ENCODE results near the gene MORN5.

The MORN5 gene

DNA sequence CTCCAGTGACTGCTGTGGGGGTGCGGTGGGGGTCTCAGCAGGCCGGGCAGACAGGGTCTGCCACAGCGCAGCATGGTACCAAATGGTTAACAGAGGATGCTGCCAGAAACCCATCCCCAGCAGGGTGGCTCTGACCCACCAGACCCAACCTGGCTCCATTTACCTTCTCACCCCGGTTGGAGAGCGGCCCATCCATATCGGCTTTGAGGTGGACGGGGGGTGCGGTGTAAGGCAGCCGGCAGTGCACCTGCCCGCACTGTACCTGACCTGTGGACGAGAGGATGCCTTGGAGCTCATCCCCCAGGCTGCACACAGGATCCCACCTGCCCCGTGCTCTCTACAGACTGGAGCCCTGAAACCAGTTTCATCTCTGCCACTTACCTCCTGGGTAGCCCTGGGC, 49.7 kb downstream of the MORN5 start:
- no peak for DNase-seq
- TF ChIP-seq, protein P1, sequence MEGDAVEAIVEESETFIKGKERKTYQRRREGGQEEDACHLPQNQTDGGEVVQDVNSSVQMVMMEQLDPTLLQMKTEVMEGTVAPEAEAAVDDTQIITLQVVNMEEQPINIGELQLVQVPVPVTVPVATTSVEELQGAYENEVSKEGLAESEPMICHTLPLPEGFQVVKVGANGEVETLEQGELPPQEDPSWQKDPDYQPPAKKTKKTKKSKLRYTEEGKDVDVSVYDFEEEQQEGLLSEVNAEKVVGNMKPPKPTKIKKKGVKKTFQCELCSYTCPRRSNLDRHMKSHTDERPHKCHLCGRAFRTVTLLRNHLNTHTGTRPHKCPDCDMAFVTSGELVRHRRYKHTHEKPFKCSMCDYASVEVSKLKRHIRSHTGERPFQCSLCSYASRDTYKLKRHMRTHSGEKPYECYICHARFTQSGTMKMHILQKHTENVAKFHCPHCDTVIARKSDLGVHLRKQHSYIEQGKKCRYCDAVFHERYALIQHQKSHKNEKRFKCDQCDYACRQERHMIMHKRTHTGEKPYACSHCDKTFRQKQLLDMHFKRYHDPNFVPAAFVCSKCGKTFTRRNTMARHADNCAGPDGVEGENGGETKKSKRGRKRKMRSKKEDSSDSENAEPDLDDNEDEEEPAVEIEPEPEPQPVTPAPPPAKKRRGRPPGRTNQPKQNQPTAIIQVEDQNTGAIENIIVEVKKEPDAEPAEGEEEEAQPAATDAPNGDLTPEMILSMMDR (IDR thresholded peaks at IDR 0.05; ENCODE audit: low read depth, low read length): no peak
- no peak overlapping the region for H3K4me3 ChIP-seq (ENCODE audit: low read depth, low read length)
- no peaks in the 10 kb centered on the region for H3K36me3 ChIP-seq
- no peak overlapping the region for H3K27ac ChIP-seq
- H3K27me3 ChIP-seq (ENCODE audit: insufficient read depth, low read depth, severe bottlenecking): peaks cover 43% of the 10 kb centered on the region
- H3K9me3 ChIP-seq (ENCODE audit: severe bottlenecking): peaks cover 3% of the 10 kb centered on the region

DNA sequence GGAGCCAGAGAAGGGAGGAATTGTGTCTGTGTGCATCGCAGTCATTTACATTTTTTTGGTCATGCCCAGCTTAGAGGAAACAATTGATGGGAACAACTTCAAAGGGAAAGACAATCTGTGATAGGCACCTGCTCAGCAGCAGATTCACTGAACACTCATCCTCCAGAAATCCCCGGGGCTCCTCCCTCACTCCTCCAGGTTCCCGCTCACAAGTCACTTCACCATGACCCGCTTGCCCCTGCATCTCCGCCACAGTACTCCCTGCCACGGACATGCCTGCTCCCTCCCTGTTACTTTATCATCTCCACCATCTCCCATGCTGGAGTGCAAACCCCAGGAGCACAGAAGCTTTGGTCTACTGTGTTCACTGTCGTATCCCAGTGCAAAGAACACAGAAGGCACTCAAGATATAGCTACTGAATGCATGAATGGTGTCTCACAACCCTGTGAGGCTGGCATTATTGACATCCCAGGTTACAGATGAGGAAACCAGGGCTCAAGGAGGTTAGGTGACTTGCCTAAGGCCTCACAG, 52.8 kb downstream of the MORN5 start:
- H3K9me3 ChIP-seq (ENCODE audit: severe bottlenecking): peaks cover 3% of the 10 kb centered on the region
- DNase-seq: no peak
- H3K27ac ChIP-seq: no peak overlapping the region
- peaks cover 65% of the 10 kb centered on the region for H3K27me3 ChIP-seq (ENCODE audit: insufficient read depth, low read depth, severe bottlenecking)
- TF ChIP-seq, protein P1 (IDR thresholded peaks at IDR 0.05; ENCODE audit: low read depth, low read length): no peak
- no peak overlapping the region for H3K4me3 ChIP-seq (ENCODE audit: low read depth, low read length)
- no peaks in the 10 kb centered on the region for H3K36me3 ChIP-seq

DNA sequence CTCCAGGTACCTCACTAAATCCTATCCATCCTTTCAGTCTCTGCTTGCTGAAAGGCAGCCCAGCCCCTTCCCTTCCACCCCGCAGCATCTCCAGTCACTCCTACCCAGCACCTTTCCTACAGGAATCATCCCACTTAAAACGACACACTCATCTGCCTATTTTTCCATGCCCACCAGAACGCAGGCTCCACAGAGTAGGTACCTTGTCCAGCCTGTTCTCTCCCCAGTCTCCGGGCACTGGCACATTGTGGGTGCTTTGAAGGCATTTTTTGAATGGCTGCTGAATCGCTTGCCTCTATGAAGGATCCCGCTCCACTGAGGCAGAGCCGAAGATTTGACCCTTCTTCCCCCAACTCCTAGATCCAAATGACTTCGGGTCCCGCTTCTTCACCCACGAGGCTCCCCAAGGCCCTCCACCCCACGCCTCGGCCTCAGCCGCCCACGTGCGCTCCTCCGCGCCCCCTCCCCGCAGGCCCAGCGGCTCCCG, 53.4 kb downstream of the MORN5 start:
- H3K27me3 ChIP-seq (ENCODE audit: insufficient read depth, low read depth, severe bottlenecking): peaks cover 71% of the 10 kb centered on the region

DNA sequence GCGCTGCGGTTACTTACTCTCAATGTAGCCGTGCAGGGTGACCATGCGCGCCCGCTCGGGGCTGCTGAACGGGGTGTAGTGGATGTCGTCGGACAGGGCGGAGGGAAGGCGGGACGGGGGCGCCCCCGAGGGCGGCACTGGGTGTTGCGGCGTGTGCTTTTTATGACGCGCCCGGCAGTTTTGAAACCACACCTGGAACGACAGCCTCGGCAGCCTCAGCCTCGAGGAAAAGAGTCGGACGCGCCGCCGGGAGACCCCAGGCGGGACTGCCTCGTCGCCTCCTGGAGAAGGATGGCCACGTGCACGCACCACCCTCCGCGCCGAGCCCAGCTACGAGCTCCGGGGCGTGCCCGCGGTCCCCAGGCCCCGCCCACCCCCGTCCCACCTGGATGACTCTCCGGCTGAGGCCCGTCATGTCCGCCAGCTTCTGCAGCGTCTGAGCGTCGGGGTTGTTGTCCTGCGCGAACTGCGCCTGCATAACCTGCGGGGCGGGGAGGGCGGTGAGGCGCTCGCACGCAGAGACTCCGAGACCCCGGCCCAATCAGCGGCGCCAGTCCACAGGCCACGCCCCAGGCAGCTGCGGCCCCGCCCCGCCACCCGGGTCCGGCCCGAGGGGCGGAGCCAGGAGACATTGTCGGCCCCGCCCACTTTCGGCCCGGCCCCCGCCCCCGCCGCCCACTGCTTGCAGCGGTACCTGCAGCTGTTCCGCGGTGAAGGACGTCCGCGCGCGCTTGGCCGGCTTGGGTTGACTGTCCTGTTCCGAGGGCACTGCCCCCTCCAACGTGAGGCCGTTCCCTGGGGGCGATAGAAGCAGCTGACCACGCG, 54.1 kb downstream of the MORN5 start:
- Histone ChIP-seq H3K27me3 (ENCODE audit: insufficient read depth, low read depth, severe bottlenecking) (peaks cover 78% of the 10 kb centered on the region), H3K4me3 (ENCODE audit: low read depth, low read length) (peak overlapping the region; percentile 44), H3K36me3 (no peaks in the 10 kb centered on the region), H3K27ac (no peak overlapping the region), H3K9me3 (ENCODE audit: severe bottlenecking) (peaks cover 3% of the 10 kb centered on the region)
- TF ChIP-seq, protein P1 (IDR thresholded peaks at IDR 0.05; ENCODE audit: low read depth, low read length): 0 out of 2 replicates have a peak, but pooled peaks have one; percentile 6
- DNase-seq: peak; percentile 89

More for the DNA sequence above, 53.4 kb downstream of the MORN5 start:
- Histone ChIP-seq H3K9me3 (ENCODE audit: severe bottlenecking) (peaks cover 3% of the 10 kb centered on the region), H3K4me3 (ENCODE audit: low read depth, low read length) (peak overlapping the region; percentile 44), H3K27ac (no peak overlapping the region), H3K36me3 (no peaks in the 10 kb centered on the region)
- DNase-seq: no peak
- TF ChIP-seq, protein P1 (IDR thresholded peaks at IDR 0.05; ENCODE audit: low read depth, low read length): no peak

DNA sequence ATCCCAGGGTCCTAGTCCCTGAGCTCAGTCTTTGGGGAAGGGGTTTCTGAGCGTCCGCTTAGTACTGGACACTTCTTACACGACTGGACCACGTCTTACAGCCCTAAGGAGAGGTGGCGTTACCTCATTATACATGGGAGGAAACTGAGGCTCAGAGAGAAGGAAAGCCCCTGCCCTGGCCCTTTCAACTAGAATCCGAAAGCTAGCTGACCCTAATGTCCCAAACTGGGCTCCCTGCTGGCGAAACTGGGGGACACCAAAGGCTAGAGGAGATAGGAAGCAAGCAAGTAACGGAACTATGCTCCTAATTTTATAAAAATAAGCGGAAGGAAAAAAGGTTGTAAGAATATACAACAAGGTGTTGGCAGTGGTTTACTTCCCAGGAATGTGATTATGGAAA, 54.8 kb downstream of the MORN5 start:
- H3K27me3 ChIP-seq (ENCODE audit: insufficient read depth, low read depth, severe bottlenecking): peaks cover 82% of the 10 kb centered on the region
- DNase-seq: no peak
- H3K4me3 ChIP-seq (ENCODE audit: low read depth, low read length): peak overlapping the region; percentile 44
- peaks cover 3% of the 10 kb centered on the region for H3K9me3 ChIP-seq (ENCODE audit: severe bottlenecking)
- TF ChIP-seq, protein P1 (IDR thresholded peaks at IDR 0.05; ENCODE audit: low read depth, low read length): no peak
- H3K27ac ChIP-seq: no peak overlapping the region
- no peaks in the 10 kb centered on the region for H3K36me3 ChIP-seq
